HepG2 (cell line): ENCODE results near the gene ITK. TPM values are rescaled to one million over a fixed set of nuclear protein-coding genes. Genes with fewer than 3 reads are reported as not detected.

ENCODE experiments used
- ATAC-seq: fragments of 200-7000 bp; cut with Tn5 transposase; 3 replicates; pipeline ENCODE4 v1.9.1; 2020; ENCODE audit warnings: mild to moderate bottlenecking, moderate library complexity
- BruUV-seq: library from RNA; stranded (reverse); fragments of 400-500 nt; replicated peaks from 2 replicates; lab custom pipeline; 2021; lab: Mats Ljungman, UMichigan
- CTCF ChIA-PET: fragments of 300-600 bp; formaldehyde crosslinking; extraction: SDS; loops from one replicate; lab custom pipeline; 2021; ENCODE audit warnings: low total read pairs, inconsistent platforms, low intra/inter-chr PET ratio; lab: Yijun Ruan, JAX
- POLR2A ChIA-PET: fragments of 350-600 bp; sonication (Branson Sonifier 250); formaldehyde crosslinking; loops from one replicate; lab custom pipeline; 2020; ENCODE audit warnings: antibody characterized with exemption, inconsistent platforms; lab: Yijun Ruan, JAX
- DNase-seq: peaks from one replicate; pipeline ENCODE4 v3.0.0-alpha.2; 2015; ENCODE audit warnings: low spot score
- FAIRE-seq: peaks from 3 replicates; lab custom pipeline; 2011; peaks lifted over from hg19 to GRCh38; lab: Jason Lieb, UNC
- H2AFZ ChIP-seq: one replicate; pipeline ENCODE4 v1.6.1; 2011; ENCODE audit warnings: low read length, inconsistent platforms
- H3K27ac ChIP-seq: fragments of 300-600 bp; 3 replicates; pipeline ENCODE4 v1.8.0; 2011; ENCODE audit warnings: mixed run types, mild to moderate bottlenecking, mixed read lengths, low read length, inconsistent platforms; ENCODE audit not compliant: insufficient read depth; ENCODE audit errors: extremely low read length
- H3K27me3 ChIP-seq, 2 experiments: fragments of 200-600 bp in 1 of 2; 2 replicates in 1 of 2; 3 replicates in 1 of 2; pipeline versions ENCODE4 v1.6.0 to v1.8.0; 2011; ENCODE audit warnings: low read length in 2 of 2, mild to moderate bottlenecking in 2 of 2, moderate library complexity in 2 of 2, inconsistent platforms in 1 of 2; ENCODE audit not compliant: insufficient read depth in 2 of 2, control insufficient read depth in 1 of 2
- H3K36me3 ChIP-seq, 2 experiments: fragments of 200-600 bp in 1 of 2; replicated peaks in 1 of 2; 2 replicates in 1 of 2; 3 replicates in 1 of 2; pipeline versions ENCODE4 v1.5.1 to v1.8.0; 2011; ENCODE audit warnings: low read length in 2 of 2, inconsistent platforms in 1 of 2; ENCODE audit not compliant: insufficient read depth in 2 of 2, control insufficient read depth in 1 of 2
- H3K4me1 ChIP-seq: 2 replicates; pipeline ENCODE4 v1.5.1; 2012; ENCODE audit warnings: low read length, inconsistent platforms; ENCODE audit not compliant: insufficient read depth
- H3K4me2 ChIP-seq: 2 replicates; pipeline ENCODE4 v1.6.0; 2011; ENCODE audit warnings: low read depth, low read length, inconsistent platforms
- H3K4me3 ChIP-seq, 3 experiments: fragments of 200-600 bp in 1 of 3; sonication (generic), shearing (Covaris generic) in 1 of 3; replicated peaks in 1 of 3; 2 replicates each; pipeline ENCODE4 v1.5.1; 2011 to 2016; ENCODE audit warnings: low read length in 3 of 3, inconsistent platforms in 2 of 3, low read depth in 2 of 3, mild to moderate bottlenecking in 2 of 3, control low read depth in 1 of 3, mixed read lengths in 1 of 3; ENCODE audit not compliant: insufficient read depth in 1 of 3
- H3K79me2 ChIP-seq: one replicate; pipeline ENCODE4 v1.6.1; 2011; ENCODE audit warnings: low read length, inconsistent platforms; ENCODE audit not compliant: insufficient read depth
- H3K9ac ChIP-seq: 2 replicates; pipeline ENCODE4 v1.6.0; 2011; ENCODE audit warnings: mild to moderate bottlenecking, low read depth, low read length, inconsistent platforms; ENCODE audit not compliant: insufficient read depth
- H3K9me3 ChIP-seq: 2 replicates; pipeline ENCODE4 v1.5.1; 2012; ENCODE audit warnings: mild to moderate bottlenecking, low read length
- H4K20me1 ChIP-seq: 2 replicates; pipeline ENCODE4 v1.6.0; 2011; ENCODE audit warnings: inconsistent platforms, mild to moderate bottlenecking, low read length, moderate library complexity; ENCODE audit not compliant: insufficient read depth
- GTF3A ChIP-seq: sonication (generic); formaldehyde crosslinking; conservative IDR thresholded peaks from 2 replicates; pipeline ENCODE4 v1.4.0; 2020; ENCODE audit warnings: mild to moderate bottlenecking, missing genetic modification reagents
- KDM4B ChIP-seq: sonication (generic); formaldehyde crosslinking; IDR thresholded peaks from 2 replicates; pipeline ENCODE4 v1.4.0; 2020; ENCODE audit warnings: missing genetic modification reagents
- ZNF256 ChIP-seq: sonication (generic); formaldehyde crosslinking; conservative IDR thresholded peaks from 2 replicates; pipeline ENCODE4 v1.4.0; 2020; ENCODE audit warnings: missing genetic modification reagents
- ZNF644 ChIP-seq: IDR thresholded peaks from 2 replicates; pipeline ENCODE4 v1.6.1; 2016; ENCODE audit warnings: low read depth
- WGBS: methylation state at CpG from one replicate; pipeline ENCODE4 v1.1.6; 2017; ENCODE audit warnings: low lambda C conversion rate; 5-methylcytosine and 5-hydroxymethylcytosine counted together
- in situ Hi-C: cut with HindIII; loops from 2 replicates; pipeline ENCODE4 v1.10.0; 2017; ENCODE audit warnings: low pct_unique_long_range_greater_than_20kb; ENCODE audit not compliant: extremely low pct_ligation_motif_present
- intact Hi-C: fragments of 100-400 bp; cut with micrococcal nuclease; formaldehyde crosslinking; loops from one replicate; pipeline ENCODE4 v1.10.0; 2022; ENCODE audit not compliant: unreplicated experiment
- polyA plus RNA-seq, 8 experiments: library from polyadenylated mRNA; depleted of rRNA in 3 of 8; stranded (reverse) in 7 of 8; unstranded in 1 of 8; fragments of >200 nt; fragmentation: Illumina TruSeq in 4 of 8; extraction: Trizol in 4 of 8; gene quantifications; 2 replicates each; pipeline versions ENCODE4 v1.2.1 to v1.2.3, GENCODE V29; 2011 to 2016; ENCODE audit warnings: low read depth in 4 of 8, missing spikeins in 1 of 8, mixed read lengths in 1 of 8; ENCODE audit not compliant: insufficient read depth in 1 of 8
- total RNA-seq, 5 experiments: library from RNA; depleted of rRNA; stranded (reverse); fragments of >200 nt; fragmentation: Illumina TruSeq; extraction: Trizol; gene quantifications; 2 replicates each; pipeline ENCODE4 v1.2.3, GENCODE V29; 2016; ENCODE audit warnings: low read depth in 1 of 5
- TF ChIP-seq, protein P1 (sequence below): IDR thresholded peaks from 2 replicates; pipeline ENCODE4 v1.6.1; 2012; ENCODE audit warnings: low read length, improper control_type of control experiment

Gene ITK
- total and polyA plus RNA-seq, 2 of the 13 experiments (the other 11 are each of a cell fraction or from before 2014, with no cell fraction given): 0.01 TPM; not detected in 1

DNA sequence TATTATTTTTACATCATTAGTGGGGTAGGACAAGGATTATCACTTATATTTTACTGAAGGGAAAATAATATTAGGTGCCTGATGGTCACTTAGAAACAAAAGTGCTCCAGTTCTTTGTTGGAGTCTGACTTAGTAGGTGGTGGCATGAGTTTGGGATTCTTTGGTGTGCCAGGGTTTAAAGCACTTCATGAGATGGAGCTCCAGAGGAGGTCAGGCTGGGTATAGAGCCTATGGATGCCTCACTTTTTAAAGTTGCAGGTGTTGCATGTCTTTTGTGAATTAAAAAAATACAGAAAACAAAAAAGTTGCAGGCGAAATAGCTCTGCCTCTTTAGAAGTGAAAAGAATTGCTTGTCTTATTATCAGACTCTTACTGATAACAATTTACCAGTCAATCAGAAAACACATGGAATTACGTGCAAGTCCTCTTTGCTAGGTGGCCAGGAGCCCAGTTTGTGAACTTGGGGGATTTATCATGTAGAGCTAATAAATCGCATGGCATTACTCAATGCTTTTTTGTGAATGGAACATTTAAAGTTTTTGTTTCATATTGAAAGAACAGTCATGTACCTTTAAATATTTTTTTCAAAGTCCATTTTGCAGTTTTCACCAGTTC lies 1.6 kb downstream of the ITK start:
- no TSS peak for BruUV-seq
- H3K9ac ChIP-seq: no peak overlapping the region
- no peaks in the 10 kb centered on the region for H4K20me1 ChIP-seq
- ChIA-PET CTCF (no interaction called here), POLR2A (no interaction called here)
- 20% methylated on average over 3 of the region's 3 CpGs for WGBS
- H3K79me2 ChIP-seq: no peaks in the 10 kb centered on the region
- H2AFZ ChIP-seq: no peak overlapping the region
- ATAC-seq (no peak), DNase-seq (no peak), FAIRE-seq (no peak)
- no peak overlapping the region for H3K4me2 ChIP-seq
- intact Hi-C loops: no loop called here
- no peak overlapping the region for H3K4me3 ChIP-seq
- H3K4me1 ChIP-seq: no peaks in the 10 kb centered on the region
- H3K36me3 ChIP-seq: no peaks in the 10 kb centered on the region
- H3K27ac ChIP-seq: no peak overlapping the region
- no peak for TF ChIP-seq KDM4B
- TF ChIP-seq ZNF644: no peak
- TF ChIP-seq ZNF256 (CRISPR knock-in tag): no peak
- TF ChIP-seq, protein P1, sequence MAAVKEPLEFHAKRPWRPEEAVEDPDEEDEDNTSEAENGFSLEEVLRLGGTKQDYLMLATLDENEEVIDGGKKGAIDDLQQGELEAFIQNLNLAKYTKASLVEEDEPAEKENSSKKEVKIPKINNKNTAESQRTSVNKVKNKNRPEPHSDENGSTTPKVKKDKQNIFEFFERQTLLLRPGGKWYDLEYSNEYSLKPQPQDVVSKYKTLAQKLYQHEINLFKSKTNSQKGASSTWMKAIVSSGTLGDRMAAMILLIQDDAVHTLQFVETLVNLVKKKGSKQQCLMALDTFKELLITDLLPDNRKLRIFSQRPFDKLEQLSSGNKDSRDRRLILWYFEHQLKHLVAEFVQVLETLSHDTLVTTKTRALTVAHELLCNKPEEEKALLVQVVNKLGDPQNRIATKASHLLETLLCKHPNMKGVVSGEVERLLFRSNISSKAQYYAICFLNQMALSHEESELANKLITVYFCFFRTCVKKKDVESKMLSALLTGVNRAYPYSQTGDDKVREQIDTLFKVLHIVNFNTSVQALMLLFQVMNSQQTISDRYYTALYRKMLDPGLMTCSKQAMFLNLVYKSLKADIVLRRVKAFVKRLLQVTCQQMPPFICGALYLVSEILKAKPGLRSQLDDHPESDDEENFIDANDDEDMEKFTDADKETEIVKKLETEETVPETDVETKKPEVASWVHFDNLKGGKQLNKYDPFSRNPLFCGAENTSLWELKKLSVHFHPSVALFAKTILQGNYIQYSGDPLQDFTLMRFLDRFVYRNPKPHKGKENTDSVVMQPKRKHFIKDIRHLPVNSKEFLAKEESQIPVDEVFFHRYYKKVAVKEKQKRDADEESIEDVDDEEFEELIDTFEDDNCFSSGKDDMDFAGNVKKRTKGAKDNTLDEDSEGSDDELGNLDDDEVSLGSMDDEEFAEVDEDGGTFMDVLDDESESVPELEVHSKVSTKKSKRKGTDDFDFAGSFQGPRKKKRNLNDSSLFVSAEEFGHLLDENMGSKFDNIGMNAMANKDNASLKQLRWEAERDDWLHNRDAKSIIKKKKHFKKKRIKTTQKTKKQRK: no peak
- no peak for TF ChIP-seq GTF3A (CRISPR knock-in tag)
- no peaks in the 10 kb centered on the region for H3K9me3 ChIP-seq
- in situ Hi-C loops: no loop called here
- H3K27me3 ChIP-seq: peaks cover 2 to 7% of the 10 kb centered on the region in 2 experiments; a peak in 2 of 5 replicates
